Ascending aorta (tissue), 2 donors: Measurements from ENCODE around the gene RAB6B. TPM values are rescaled to one million over a fixed set of nuclear protein-coding genes. Genes with fewer than 3 reads are reported as not detected.

Experiments
- DNase-seq, 2 donors: peaks; one replicate each; pipeline ENCODE4 v3.0.0-alpha.2; 2019; ENCODE audit warnings: low spot score in 2 of 2
- H3K27ac ChIP-seq, 2 donors: fragments of 200-600 bp; sonication (generic); one replicate each; pipeline ENCODE4 v1.5.1; 2016 to 2017; ENCODE audit warnings: mild to moderate bottlenecking in 1 of 2
- H3K27me3 ChIP-seq: fragments of 200-600 bp; sonication (generic); one replicate; pipeline ENCODE4 v1.5.1; 2017
- H3K36me3 ChIP-seq, 2 donors: fragments of 200-600 bp; sonication (generic); one replicate each; pipeline ENCODE4 v1.5.1; 2016
- H3K4me1 ChIP-seq, 2 donors: fragments of 200-600 bp; sonication (generic); one replicate each; pipeline ENCODE4 v1.5.1; 2016 to 2017; ENCODE audit warnings: mild to moderate bottlenecking in 1 of 2
- H3K4me3 ChIP-seq, 2 donors: fragments of 200-600 bp; sonication (generic); one replicate each; pipeline ENCODE4 v1.5.1; 2016 to 2017; ENCODE audit warnings: mild to moderate bottlenecking in 1 of 2
- H3K9me3 ChIP-seq, 2 donors: fragments of 200-600 bp; sonication (generic); one replicate each; pipeline ENCODE4 v1.5.1; 2016
- intact Hi-C: fragments of 100-400 bp; cut with DNase I; formaldehyde crosslinking; loops from one replicate; pipeline ENCODE4 v1.15.1; 2023
- total RNA-seq: library from RNA; depleted of rRNA; stranded (reverse); fragments of >200 nt; gene quantifications from one replicate; pipeline ENCODE4 v1.1.0, GENCODE V29; 2016
- TF ChIP-seq, protein P1 (sequence below), 3 experiments: fragments of 200-600 bp in 2 of 3; fragments of 450-650 bp in 1 of 3; sonication (generic) in 2 of 3; IDR thresholded peaks; one replicate each; pipeline ENCODE4 v1.5.1; 2016 to 2019; ENCODE audit warnings: antibody characterized with exemption in 3 of 3, mild to moderate bottlenecking in 1 of 3, moderate library complexity in 1 of 3

RAB6B gene
- total RNA-seq, 1 donor from 2014 or later = 0.75 TPM

DNA sequence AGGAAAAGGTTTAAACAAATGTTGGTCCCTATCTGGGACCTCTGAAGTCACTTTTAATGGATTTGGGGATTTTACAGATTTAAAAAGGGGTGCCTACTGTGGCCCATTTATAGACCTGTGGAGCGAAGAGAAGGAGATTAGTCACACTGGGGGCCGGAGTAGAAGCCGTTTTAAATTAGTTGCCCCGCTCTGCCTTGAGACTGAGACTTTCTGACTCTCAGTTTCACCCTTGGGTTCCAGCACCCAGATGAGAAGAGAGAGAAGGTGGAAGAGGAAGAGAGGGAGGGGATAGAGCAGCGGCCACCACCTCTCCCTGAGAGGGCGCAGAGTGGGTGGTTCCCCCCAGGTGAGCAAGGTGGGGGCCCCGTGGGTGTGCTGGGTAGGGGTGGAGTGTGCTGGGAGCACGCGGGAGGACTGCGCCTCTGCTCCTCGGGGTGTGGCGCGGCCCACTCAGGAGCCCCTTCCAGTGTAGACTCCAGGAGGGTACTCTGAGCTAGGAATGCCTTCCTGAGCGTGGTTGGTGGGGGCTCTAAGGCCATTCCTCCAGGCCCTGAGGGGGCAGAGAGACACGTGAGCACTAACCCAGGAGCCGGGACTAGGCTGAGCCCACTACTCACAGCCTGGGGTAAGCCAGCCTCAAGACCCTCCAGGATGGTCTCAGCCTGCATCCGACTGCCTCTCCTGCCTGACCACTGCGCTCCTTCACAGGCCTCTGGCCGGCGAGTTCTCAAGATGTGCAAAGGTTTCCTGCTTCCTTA, 32.6 kb upstream of the RAB6B start:
- peak overlapping the region in 1 of 2 donors; percentile 80 for H3K4me3 ChIP-seq
- H3K9me3 ChIP-seq = no peaks in the 10 kb centered on the region
- no peaks in the 10 kb centered on the region for H3K27me3 ChIP-seq

GRCh38 chr3:133927540-133928066, 31.9 kb upstream of the RAB6B start:
- H3K27me3 ChIP-seq = no peaks in the 10 kb centered on the region
- no peaks in the 10 kb centered on the region for H3K36me3 ChIP-seq
- intact Hi-C loops = loop anchor here (1.0 to 5.0 kb wide), 2 partner anchors 108 to 1195 kb away; no protein-coding TSS in a partner anchor
- H3K9me3 ChIP-seq = no peaks in the 10 kb centered on the region
- TF ChIP-seq, protein P1, sequence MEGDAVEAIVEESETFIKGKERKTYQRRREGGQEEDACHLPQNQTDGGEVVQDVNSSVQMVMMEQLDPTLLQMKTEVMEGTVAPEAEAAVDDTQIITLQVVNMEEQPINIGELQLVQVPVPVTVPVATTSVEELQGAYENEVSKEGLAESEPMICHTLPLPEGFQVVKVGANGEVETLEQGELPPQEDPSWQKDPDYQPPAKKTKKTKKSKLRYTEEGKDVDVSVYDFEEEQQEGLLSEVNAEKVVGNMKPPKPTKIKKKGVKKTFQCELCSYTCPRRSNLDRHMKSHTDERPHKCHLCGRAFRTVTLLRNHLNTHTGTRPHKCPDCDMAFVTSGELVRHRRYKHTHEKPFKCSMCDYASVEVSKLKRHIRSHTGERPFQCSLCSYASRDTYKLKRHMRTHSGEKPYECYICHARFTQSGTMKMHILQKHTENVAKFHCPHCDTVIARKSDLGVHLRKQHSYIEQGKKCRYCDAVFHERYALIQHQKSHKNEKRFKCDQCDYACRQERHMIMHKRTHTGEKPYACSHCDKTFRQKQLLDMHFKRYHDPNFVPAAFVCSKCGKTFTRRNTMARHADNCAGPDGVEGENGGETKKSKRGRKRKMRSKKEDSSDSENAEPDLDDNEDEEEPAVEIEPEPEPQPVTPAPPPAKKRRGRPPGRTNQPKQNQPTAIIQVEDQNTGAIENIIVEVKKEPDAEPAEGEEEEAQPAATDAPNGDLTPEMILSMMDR (IDR thresholded peaks at IDR 0.05) = peak; percentile 55 to 76 (median 60)
- peaks cover 0 to 4% of the 10 kb centered on the region in 2 donors for H3K4me1 ChIP-seq
- H3K27ac ChIP-seq = no peak overlapping the region
- peak in 1 of 2 donors; percentile 72 for DNase-seq
- peak overlapping the region; percentile 55 to 80 for H3K4me3 ChIP-seq

More for the DNA sequence above, 32.6 kb upstream of the RAB6B start:
- H3K36me3 ChIP-seq = no peaks in the 10 kb centered on the region
- TF ChIP-seq, protein P1 (IDR thresholded peaks at IDR 0.05) = no peak
- H3K27ac ChIP-seq = no peak overlapping the region
- intact Hi-C loops = loop anchor here (5.0 kb wide), 1 partner anchor 1196 kb away; no protein-coding TSS in a partner anchor
- DNase-seq = peak in 1 of 2 donors; percentile 54
- H3K4me1 ChIP-seq = peaks cover 0 to 4% of the 10 kb centered on the region in 2 donors

- H3K9me3 ChIP-seq = no peaks in the 10 kb centered on the region
- TF ChIP-seq, protein P1 (IDR thresholded peaks at IDR 0.05) = peak in 1 of 3 experiments; percentile 9
- no peak overlapping the region for H3K27ac ChIP-seq
- peaks cover 0 to 4% of the 10 kb centered on the region in 2 donors for H3K4me1 ChIP-seq
- intact Hi-C loops = loop anchor here (1.0 to 5.0 kb wide), 2 partner anchors 108 to 1195 kb away; no protein-coding TSS in a partner anchor
- H3K27me3 ChIP-seq = no peaks in the 10 kb centered on the region
- DNase-seq = no peak
- no peaks in the 10 kb centered on the region for H3K36me3 ChIP-seq
- H3K4me3 ChIP-seq = peak overlapping the region; percentile 55 to 80
Measured at GRCh38 chr3:133926736-133927539, 31.3 kb upstream of the RAB6B start.

GRCh38 chr3:133925960-133926735, 30.5 kb upstream of the RAB6B start:
- intact Hi-C loops = loop anchor here (5.0 kb wide), 1 partner anchor 1194 kb away; no protein-coding TSS in a partner anchor
- TF ChIP-seq, protein P1 (IDR thresholded peaks at IDR 0.05) = no peak
- Histone ChIP-seq H3K4me3 (no peak overlapping the region), H3K36me3 (no peaks in the 10 kb centered on the region), H3K9me3 (no peaks in the 10 kb centered on the region), H3K27me3 (no peaks in the 10 kb centered on the region), H3K4me1 (peaks cover 0 to 4% of the 10 kb centered on the region in 2 donors), H3K27ac (no peak overlapping the region)
- DNase-seq = peak in 1 of 2 donors; percentile 47

DNA sequence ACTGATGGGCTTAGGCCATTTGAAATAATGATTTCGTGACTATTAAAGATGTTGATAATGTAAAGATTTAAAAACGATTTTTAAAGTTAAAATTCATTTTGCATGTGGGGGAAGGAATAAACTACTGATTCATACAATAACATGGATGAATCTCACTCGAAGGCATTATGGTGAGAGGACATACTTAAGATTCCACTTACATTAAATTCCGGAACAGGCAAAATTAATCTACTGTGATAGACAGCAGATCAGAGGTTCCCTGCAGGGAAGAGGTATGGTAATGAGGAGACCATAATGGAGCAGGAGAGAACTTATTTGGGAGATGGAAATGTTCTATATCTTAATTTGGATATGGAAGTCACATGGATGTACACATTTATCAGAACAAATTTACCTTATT, 28.4 kb upstream of the RAB6B start:
- no peaks in the 10 kb centered on the region for H3K27me3 ChIP-seq

More for the DNA sequence above, 28.4 kb upstream of the RAB6B start:
- Histone ChIP-seq H3K4me1 (peaks cover 0 to 4% of the 10 kb centered on the region in 2 donors), H3K36me3 (no peaks in the 10 kb centered on the region), H3K4me3 (no peak overlapping the region), H3K27ac (no peak overlapping the region), H3K9me3 (no peaks in the 10 kb centered on the region)
- no peak for DNase-seq
- intact Hi-C loops = no loop called here
- TF ChIP-seq, protein P1 (IDR thresholded peaks at IDR 0.05) = no peak
